ENCODE results near the gene TRMT61B.

The TRMT61B gene

DNA sequence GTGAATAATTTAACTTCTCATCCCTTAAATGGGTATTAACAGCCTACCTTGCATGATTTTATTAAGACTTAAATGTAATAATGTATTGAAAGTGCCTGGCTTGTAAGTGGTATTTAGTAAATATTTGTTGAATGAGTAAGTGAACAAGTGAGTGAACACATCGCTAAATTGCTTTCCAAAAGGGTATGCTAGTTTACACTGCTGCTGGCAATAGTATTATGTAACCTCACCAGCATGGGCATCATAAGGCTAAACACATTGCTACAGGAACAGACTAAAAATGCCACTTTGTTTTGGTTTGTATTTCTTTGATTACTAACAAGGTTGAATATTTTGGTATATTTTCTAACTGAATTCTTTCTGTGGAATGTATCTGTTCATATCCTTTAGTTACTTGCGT, 34.2 kb upstream of the TRMT61B start:
- TF ChIP-seq ZNF10 (tag by site-specific recombination; IDR thresholded peaks at IDR 0.05) (0 out of 2 replicates have a peak, but pooled peaks have one; percentile 13), SCRT2 (tag by site-specific recombination; IDR thresholded peaks at IDR 0.05) (no peak), ZNF623 (tag by site-specific recombination; IDR thresholded peaks at IDR 0.05) (no peak), ZNF24 (tag by site-specific recombination; IDR thresholded peaks at IDR 0.05) (peak; percentile 57; the same call in 1 of the 2 replicates)
- ChIA-PET CTCF (interaction anchor here (0.9 to 1.2 kb wide), 2 partner anchors 84 to 338 kb away, joined by 3 to 5 read pairs; no protein-coding TSS in a partner anchor), POLR2A (interaction anchor here (0.6 to 0.7 kb wide), 2 partner anchors 9 to 1651 kb away, joined by 3 to 5 read pairs; no protein-coding TSS in a partner anchor)

GRCh38 chr2:28902584-28902983, 32.5 kb upstream of the TRMT61B start:
- Histone ChIP-seq H3K9me3 (ENCODE audit: control insufficient read depth, insufficient read depth, low read depth, low read length) (no peaks in the 10 kb centered on the region), H3K4me1 (ENCODE audit: control insufficient read depth, insufficient read depth, low read length) (peaks cover 18% of the 10 kb centered on the region), H3K36me3 (ENCODE audit: control insufficient read depth in 2 of 2, insufficient read depth in 1 of 2, low read length in 2 of 2) (peaks cover 33 to 58% of the 10 kb centered on the region in 2 experiments), H3K4me3 (ENCODE audit: low read depth, low read length) (no peak overlapping the region), H3K27ac (ENCODE audit: extremely low read depth, low read depth, low read length) (no peak overlapping the region)
- ChIA-PET CTCF (no interaction called here), POLR2A (no interaction called here)
- TF ChIP-seq SCRT2 (tag by site-specific recombination; IDR thresholded peaks at IDR 0.05), result no peak
- no peak for TF ChIP-seq ZBTB48 (tag by site-specific recombination; IDR thresholded peaks at IDR 0.05)
- no peak for TF ChIP-seq ZNF211 (tag by site-specific recombination; IDR thresholded peaks at IDR 0.05; ENCODE audit: low read depth)
- no peak for TF ChIP-seq KLF17 (tag by site-specific recombination; IDR thresholded peaks at IDR 0.05)
- 0 out of 2 replicates have a peak, but pooled peaks have one; percentile 13 for TF ChIP-seq PRDM10 (tag by site-specific recombination; IDR thresholded peaks at IDR 0.05)

More for the DNA sequence above, 34.2 kb upstream of the TRMT61B start:
- Histone ChIP-seq H3K4me1 (ENCODE audit: control insufficient read depth, insufficient read depth, low read length) (peaks cover 5% of the 10 kb centered on the region; the same call in 1 of the 2 replicates), H3K27ac (ENCODE audit: extremely low read depth, low read depth, low read length) (no peak overlapping the region), H3K36me3 (ENCODE audit: control insufficient read depth in 2 of 2, insufficient read depth in 1 of 2, low read length in 2 of 2) (peaks cover 50 to 75% of the 10 kb centered on the region in 2 experiments), H3K4me3 (ENCODE audit: low read depth, low read length) (no peak overlapping the region), H3K9me3 (ENCODE audit: control insufficient read depth, insufficient read depth, low read depth, low read length) (no peaks in the 10 kb centered on the region)

- H3K9me3 ChIP-seq (ENCODE audit: control insufficient read depth, insufficient read depth, low read depth, low read length), result no peaks in the 10 kb centered on the region
- peaks cover 27 to 51% of the 10 kb centered on the region in 2 experiments for H3K36me3 ChIP-seq (ENCODE audit: control insufficient read depth in 2 of 2, insufficient read depth in 1 of 2, low read length in 2 of 2)
- TF ChIP-seq TRIM28 (IDR thresholded peaks at IDR 0.05; ENCODE audit: borderline replicate concordance, low read length), result no peak
- no peak for TF ChIP-seq ZNF549 (tag by site-specific recombination; IDR thresholded peaks at IDR 0.05)
- no peak for TF ChIP-seq ZNF626 (tag by site-specific recombination; IDR thresholded peaks at IDR 0.05)
- TF ChIP-seq ZNF558 (tag by site-specific recombination; IDR thresholded peaks at IDR 0.05), result no peak
- TF ChIP-seq ZNF560 (tag by site-specific recombination; IDR thresholded peaks at IDR 0.05; ENCODE audit: borderline replicate concordance), result no peak
- no peak for TF ChIP-seq ZNF302 (tag by site-specific recombination; IDR thresholded peaks at IDR 0.05; ENCODE audit: low read depth)
- no peak for TF ChIP-seq ZNF423 (tag by site-specific recombination; IDR thresholded peaks at IDR 0.05)
- no peak for TF ChIP-seq ZBTB20 (tag by site-specific recombination; IDR thresholded peaks at IDR 0.05)
- no peak for TF ChIP-seq ZNF530 (tag by site-specific recombination; IDR thresholded peaks at IDR 0.05; ENCODE audit: low read depth)
- no peak for TF ChIP-seq ZNF23 (tag by site-specific recombination; IDR thresholded peaks at IDR 0.05; ENCODE audit: borderline replicate concordance)
- no peak for TF ChIP-seq ZNF280D (tag by site-specific recombination; IDR thresholded peaks at IDR 0.05)
- no peak for TF ChIP-seq ZNF837 (tag by site-specific recombination; IDR thresholded peaks at IDR 0.05)
- no peak for TF ChIP-seq ZNF394 (tag by site-specific recombination; IDR thresholded peaks at IDR 0.05; ENCODE audit: borderline replicate concordance)
- TF ChIP-seq ZNF18 (tag by site-specific recombination; IDR thresholded peaks at IDR 0.05), result no peak
- CTCF ChIA-PET, result no interaction called here
- peaks cover 20% of the 10 kb centered on the region for H3K4me1 ChIP-seq (ENCODE audit: control insufficient read depth, insufficient read depth, low read length)
- H3K4me3 ChIP-seq (ENCODE audit: low read depth, low read length), result no peak overlapping the region
- no peak overlapping the region for H3K27ac ChIP-seq (ENCODE audit: extremely low read depth, low read depth, low read length)
- POLR2A ChIA-PET, result no interaction called here
Measured at GRCh38 chr2:28901841-28902240, 31.7 kb upstream of the TRMT61B start.

All from HEK293 (cell line).